GM19099 (cell line): ENCODE data around the gene XXYLT1.
A peak's percentile ranks its signal among the peaks of the same experiment; 100 is the strongest.

Experiments
- POLR2A ChIP-seq: IDR thresholded peaks from 3 replicates; pipeline ENCODE4 v1.6.1; 2011; ENCODE audit warnings: low read depth; ENCODE audit not compliant: insufficient read length; ENCODE audit errors: extremely low read depth

XXYLT1 gene

GRCh38 chr3:195139876-195140240, 131.1 kb downstream of the XXYLT1 start:
- TF ChIP-seq POLR2A: no peak

- no peak for TF ChIP-seq POLR2A
These were observed 131.7 kb downstream of the XXYLT1 start for GRCh38 chr3:195139091-195139875.

- TF ChIP-seq POLR2A: no peak
These were observed 133.0 kb downstream of the XXYLT1 start for GRCh38 chr3:195137638-195138588.

- TF ChIP-seq POLR2A: no peak
These were observed 135.0 kb downstream of the XXYLT1 start for GRCh38 chr3:195135917-195136316.

GRCh38 chr3:195134431-195134830, 136.5 kb downstream of the XXYLT1 start:
- no peak for TF ChIP-seq POLR2A

- no peak for TF ChIP-seq POLR2A
These were observed 137.5 kb downstream of the XXYLT1 start for GRCh38 chr3:195133462-195133861.

- TF ChIP-seq POLR2A: no peak
These were observed 137.9 kb downstream of the XXYLT1 start for GRCh38 chr3:195133013-195133412.

- TF ChIP-seq POLR2A: no peak
These were observed 139.8 kb downstream of the XXYLT1 start for GRCh38 chr3:195131176-195131575.

GRCh38 chr3:195129644-195130492, 141.1 kb downstream of the XXYLT1 start:
- TF ChIP-seq POLR2A: peak; percentile 50

- TF ChIP-seq POLR2A: no peak
These were observed 141.8 kb downstream of the XXYLT1 start for GRCh38 chr3:195129072-195129643.

- TF ChIP-seq POLR2A: no peak
These were observed 142.5 kb downstream of the XXYLT1 start for GRCh38 chr3:195128255-195129071.

- no peak for TF ChIP-seq POLR2A
These were observed 144.8 kb downstream of the XXYLT1 start for GRCh38 chr3:195126056-195126605.

- no peak for TF ChIP-seq POLR2A
These were observed 145.3 kb downstream of the XXYLT1 start for GRCh38 chr3:195125646-195126045.

- no peak for TF ChIP-seq POLR2A
These were observed 146.5 kb downstream of the XXYLT1 start for GRCh38 chr3:195124378-195124992.

- TF ChIP-seq POLR2A: no peak
These were observed 147.7 kb downstream of the XXYLT1 start for GRCh38 chr3:195123281-195123691.
